SIG-M5 (cell line): ENCODE results near the gene NRP1.
"Not testable (repeated sequence)": the region's sequence is repeated elsewhere in the genome, so short reads cannot be mapped to it uniquely, and the experiment has no call there.

Experiments
- DNase-seq: peaks from one replicate; lab custom pipeline; 2025; lab: John Stamatoyannopoulos, UW

NRP1 gene

GRCh38 chr10:33237736-33238624, 96.5 kb downstream of the NRP1 start:
- no peak for DNase-seq

- DNase-seq = no peak
Measured at GRCh38 chr10:33236916-33237315, 97.6 kb downstream of the NRP1 start.

DNA sequence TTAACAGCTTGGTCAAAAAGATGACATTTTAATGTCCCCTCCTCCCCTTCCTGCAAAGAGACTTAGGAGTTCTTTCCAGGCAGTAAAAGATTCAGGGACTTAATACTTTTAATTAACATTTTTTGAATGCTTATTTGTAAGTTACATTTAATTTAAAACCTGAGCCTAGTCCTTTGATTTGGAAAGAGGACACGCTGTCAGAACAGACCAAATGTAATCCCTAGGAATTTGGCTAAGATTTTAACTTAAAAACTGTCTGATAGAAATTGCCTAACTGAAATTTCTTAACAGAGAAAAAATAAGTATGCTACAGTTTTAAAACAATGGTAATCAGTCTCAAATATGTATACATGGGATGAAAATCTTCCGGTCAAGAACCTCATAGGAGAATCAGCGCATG, 98.5 kb downstream of the NRP1 start:
- DNase-seq = no peak

DNA sequence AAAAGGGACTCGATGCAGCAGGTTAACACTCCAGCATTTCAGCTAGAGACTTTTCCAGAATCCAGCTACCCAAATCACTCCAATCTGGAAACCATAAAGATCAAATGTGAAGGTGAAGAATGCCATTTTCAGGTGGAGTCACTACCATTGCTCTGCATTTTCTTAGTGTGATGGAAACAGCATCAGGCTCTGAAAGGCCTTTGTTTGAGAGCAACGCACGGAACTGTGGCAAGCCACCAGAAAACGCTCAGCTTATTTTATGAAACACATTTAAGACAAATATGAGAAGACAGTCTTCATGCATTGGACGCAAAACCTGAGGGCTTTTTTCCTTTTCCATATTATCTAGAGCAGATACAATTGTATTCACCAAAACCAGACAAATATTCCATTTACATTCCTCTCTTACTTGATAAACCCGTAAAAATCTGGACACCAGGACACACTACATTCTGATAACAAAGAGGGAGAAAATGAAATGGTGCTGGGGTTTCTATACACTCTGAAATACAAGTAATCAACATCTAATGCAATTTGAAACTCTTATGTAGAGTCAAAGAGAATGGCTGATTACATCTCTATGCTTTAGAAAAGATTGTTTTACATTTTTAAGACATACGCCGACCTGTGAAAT, 99.1 kb downstream of the NRP1 start:
- no peak for DNase-seq

DNA sequence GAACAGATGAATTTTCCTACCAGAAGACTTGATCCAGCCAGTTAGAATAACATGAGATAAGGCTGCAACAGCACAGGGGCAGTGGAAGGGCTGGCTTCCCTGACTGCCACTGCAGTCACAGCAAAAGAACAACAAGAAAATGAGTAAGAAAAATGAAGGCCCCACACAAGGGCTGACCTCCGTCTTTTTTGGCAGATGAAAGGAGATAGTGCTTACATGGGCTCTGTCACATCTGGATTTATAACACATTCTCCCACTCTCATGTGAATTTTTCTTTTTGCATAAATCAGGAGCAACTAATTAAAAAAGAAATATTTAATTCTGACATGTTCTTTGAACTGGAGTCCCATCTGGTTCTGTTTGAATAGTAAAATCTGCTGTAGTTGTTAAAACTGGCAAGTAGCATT, 99.6 kb downstream of the NRP1 start:
- no peak for DNase-seq

- DNase-seq = no peak
Measured at GRCh38 chr10:33233635-33234034, 100.8 kb downstream of the NRP1 start.

DNA sequence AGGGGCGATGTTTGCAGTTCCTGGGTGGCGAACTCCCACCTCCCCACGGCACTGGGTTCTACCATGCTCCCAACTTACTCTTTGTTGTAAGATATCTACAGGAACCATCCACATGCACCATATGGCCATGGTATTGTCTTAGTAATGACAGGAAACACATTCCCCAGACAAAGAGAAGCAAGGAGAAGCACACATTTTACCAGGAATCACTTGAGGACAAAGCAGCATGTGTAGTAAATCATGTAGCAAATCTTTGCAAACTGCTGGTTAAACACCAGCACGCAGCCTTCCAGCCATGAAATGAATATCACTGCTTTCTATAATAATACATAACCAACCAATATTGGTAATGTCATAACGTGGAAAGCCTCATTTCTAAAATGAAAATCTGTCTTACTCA, 101.2 kb downstream of the NRP1 start:
- DNase-seq = no peak

DNA sequence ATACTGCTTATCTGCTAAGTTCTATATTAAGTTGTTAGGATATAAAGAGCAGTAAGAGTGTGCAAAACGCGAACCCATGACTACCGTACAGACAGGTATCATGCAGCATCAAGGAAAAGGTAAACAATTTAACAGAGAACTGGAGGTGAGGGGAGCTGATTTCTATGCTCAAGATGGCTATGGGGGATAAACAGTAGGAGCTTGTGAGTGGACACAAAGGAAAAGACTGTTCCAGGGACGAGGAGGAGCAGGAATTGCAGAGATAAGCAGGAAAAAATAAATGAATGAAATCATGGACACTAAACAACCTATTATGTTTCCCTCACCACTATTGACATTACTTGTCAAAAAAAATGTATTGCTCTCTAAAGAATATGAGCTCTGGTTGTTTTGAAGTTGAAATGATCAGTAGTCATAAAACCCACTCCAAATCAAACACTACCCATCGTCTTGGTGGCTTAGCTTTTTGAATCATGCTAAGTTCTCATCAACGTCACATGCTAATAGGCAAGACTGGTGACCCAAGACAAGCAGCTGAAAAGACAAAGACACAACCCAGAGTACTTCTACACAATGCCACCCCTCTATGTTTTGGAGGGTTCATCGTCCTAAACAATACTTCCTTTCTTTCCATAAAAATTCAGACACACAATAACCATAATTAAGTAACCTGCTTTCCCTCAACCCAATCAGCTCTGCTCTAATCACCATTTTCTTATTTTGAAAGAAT, 102.7 kb downstream of the NRP1 start:
- DNase-seq = no peak

GRCh38 chr10:33229949-33230267, 104.6 kb downstream of the NRP1 start:
- DNase-seq = no peak

GRCh38 chr10:33229252-33229948, 105.1 kb downstream of the NRP1 start:
- DNase-seq = no peak

DNA sequence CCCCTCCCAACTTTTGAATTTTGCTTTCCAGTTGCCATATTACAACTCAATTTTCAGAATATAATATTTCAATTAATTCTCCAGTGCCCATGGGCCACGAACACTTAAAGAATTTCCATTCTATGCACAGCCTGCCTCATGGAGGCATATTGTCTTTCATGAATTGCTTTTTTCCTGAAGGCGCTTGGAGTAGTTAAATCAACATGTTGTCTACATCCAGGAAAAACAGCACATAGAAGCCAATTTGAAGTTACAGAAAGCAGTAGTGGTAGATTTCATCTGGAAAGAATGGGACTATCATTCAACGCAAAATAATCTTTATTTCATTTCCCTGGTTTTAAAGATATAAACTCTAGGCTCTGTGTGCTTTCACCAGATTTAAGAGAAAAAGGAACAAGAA, 106.0 kb downstream of the NRP1 start:
- DNase-seq = no peak

DNA sequence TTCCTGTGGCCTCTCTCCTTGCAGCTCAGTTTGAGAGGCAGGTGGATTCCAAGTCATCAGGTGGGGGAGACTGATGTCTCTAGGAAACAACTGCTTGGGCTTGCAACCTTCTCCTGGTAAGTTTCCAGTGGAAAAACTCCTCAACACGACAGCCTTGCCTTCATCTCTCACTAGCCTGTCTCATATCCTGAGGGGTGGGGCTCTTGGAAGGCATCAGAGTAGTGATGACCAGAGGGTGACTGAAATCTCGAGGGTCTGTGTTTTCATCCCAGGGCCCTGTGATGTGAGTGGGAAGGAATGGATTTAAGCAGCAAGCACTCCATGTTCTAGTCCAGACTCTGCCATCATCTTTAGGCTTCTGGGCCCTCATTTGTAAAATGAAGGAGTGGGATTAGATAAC, 107.0 kb downstream of the NRP1 start:
- no peak for DNase-seq

- DNase-seq = no peak
Measured at GRCh38 chr10:33224251-33224965, 110.1 kb downstream of the NRP1 start.

DNA sequence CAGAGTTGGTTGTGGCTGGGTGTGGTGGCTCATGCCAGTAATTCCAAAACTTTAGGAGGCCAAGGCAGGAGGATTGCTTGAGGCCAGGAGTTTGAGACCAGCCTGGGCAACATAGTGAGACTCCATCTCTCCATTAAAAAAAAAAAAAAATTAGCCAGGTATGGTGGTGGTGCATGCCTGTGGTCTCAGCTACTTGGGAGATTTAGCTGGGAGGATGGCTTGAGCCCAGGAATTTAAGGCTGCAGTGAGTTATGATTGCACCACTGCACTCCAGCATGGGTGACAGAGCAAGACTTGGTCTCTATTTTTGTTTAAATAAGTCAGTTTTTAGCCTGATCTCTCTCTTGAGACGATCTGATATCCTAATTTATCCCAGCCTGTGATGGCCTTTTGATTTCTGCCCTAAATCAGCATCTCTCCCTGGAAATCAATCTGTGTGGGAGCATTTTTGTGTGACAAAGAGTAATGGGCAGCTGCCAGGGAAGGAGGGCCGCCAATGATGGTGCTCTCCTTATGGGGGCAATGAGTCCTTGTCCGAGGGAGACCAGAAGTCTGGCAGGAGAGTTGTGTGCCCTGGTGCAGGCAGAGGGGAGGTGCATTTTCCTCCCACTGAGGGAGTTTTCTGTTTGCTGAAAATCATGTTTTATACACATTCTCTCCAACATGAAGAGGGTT, 111.0 kb downstream of the NRP1 start:
- DNase-seq = no peak

GRCh38 chr10:33222304-33222703, 112.2 kb downstream of the NRP1 start:
- DNase-seq = not testable (repeated sequence)

- no peak for DNase-seq
Measured at GRCh38 chr10:33217854-33218253, 116.6 kb downstream of the NRP1 start.

DNA sequence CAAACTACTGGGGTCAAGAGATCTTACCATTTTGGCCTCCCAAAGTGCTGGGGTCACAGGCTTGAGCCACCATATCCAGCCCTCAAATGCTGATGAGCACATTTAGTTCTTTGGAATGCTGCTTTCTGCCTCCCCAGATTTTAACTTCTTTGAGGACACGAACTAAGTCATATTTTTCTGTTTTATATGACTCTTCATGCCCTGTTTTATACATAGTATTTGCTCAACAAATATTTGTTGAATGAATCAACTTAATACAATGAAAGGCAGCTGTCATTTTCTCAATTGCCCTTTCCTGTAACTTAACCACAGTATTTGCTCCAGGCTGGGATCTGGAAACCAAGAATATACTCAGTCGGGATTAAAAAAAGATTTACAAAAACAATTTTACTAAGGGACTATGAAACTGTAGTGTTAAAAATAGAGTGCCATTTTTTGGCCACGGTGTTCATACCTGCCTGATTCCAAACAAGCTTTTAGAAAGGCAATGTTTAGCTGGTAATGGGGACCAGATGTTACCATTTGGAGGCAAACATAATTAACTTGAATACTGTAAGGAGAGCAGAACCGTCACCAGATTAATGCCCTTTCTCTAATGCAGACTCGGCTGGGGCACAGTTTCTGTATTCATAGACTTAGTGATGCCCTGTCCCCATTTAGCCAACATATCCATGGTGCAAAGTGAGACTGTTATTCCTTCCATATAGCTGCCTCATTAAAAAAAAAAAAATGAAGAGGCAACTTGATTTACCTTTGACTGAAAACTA, 117.6 kb downstream of the NRP1 start:
- no peak for DNase-seq

DNA sequence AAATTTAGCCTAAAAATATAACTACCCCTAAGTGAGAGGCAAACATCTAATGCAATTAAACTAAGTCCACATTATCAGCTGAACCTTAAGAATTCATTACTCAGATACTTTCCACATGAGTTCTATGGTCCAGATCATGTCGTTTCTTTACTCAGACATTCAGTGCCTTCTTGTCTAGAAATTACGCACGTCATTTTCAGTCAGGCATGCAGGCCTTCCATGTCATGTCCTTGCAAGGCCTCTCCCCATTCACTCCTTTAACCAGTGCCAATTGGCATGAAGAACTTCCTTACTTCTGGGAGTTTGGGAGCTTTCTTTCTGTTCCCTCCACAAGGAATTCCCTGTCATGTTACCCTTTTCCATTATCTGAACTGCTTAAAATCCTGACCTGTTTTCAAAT, 118.8 kb downstream of the NRP1 start:
- DNase-seq = no peak

DNA sequence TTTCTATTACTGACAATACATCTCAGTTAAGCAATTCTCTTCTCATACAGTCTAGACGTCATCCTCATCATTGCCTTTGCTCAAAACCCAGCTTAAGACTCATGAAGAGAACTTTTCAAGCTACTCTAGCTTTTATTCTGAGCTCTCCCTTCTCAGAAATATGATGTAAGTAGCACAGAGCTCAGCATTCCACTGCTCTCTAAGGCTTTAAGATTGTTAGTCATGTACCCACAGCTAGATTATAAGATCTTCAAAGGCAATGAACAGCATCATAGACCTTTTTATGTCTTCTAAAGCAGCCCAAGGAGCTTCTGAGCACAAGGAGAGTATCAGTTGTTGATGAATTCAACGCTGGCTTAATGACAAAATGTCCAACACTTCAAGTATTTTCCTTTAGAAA, 119.3 kb downstream of the NRP1 start:
- DNase-seq = no peak

GRCh38 chr10:33214174-33214573, 120.3 kb downstream of the NRP1 start:
- DNase-seq = no peak
